ENCODE results near the gene ZNF678.

GRCh38 chr1:227540170-227541098 lies 22.9 kb upstream of the ZNF678 start:
- TF ChIP-seq CTCF (tag by site-specific recombination; IDR thresholded peaks at IDR 0.05) (no peak), ZNF274 (IDR thresholded peaks at IDR 0.05; ENCODE audit: low read length) (no peak), ZNF274 (tag by site-specific recombination; IDR thresholded peaks at IDR 0.05; ENCODE audit: borderline replicate concordance) (no peak), ZNF426 (tag by site-specific recombination; IDR thresholded peaks at IDR 0.05) (no peak), ZBTB26 (tag by site-specific recombination; optimal IDR thresholded peaks at IDR 0.05) (no peak), ZNF449 (tag by site-specific recombination; IDR thresholded peaks at IDR 0.05) (no peak), YY1 (tag by site-specific recombination; IDR thresholded peaks at IDR 0.05) (no peak), ZNF704 (tag by site-specific recombination; IDR thresholded peaks at IDR 0.05) (no peak), TCF7L2 (IDR thresholded peaks at IDR 0.05; ENCODE audit: borderline replicate concordance, low read depth, low read length) (no peak), ZNF18 (tag by site-specific recombination; IDR thresholded peaks at IDR 0.05) (no peak), ZNF239 (tag by site-specific recombination; IDR thresholded peaks at IDR 0.05) (no peak), ZNF747 (tag by site-specific recombination; IDR thresholded peaks at IDR 0.05) (no peak), ZNF114 (tag by site-specific recombination; IDR thresholded peaks at IDR 0.05) (no peak), ZNF558 (tag by site-specific recombination; IDR thresholded peaks at IDR 0.05) (no peak), ZNF214 (tag by site-specific recombination; IDR thresholded peaks at IDR 0.05; ENCODE audit: borderline replicate concordance) (no peak)
